MM.1S (cell line): ENCODE measurements around the gene FLG2.
"Not testable (repeated sequence)": the region's sequence is repeated elsewhere in the genome, so short reads cannot be mapped to it uniquely, and the experiment has no call there.

Source experiments
- EZH2 ChIP-seq: fragments of 300-600 bp; sonication (generic); optimal IDR thresholded peaks from 2 replicates; pipeline ENCODE3; 2017; ENCODE audit warnings: low read depth, mild to moderate bottlenecking, antibody characterized with exemption, low read length, mixed read lengths
- TF ChIP-seq, protein P1 (sequence below): fragments of 300-600 bp; sonication (generic); IDR thresholded peaks from 2 replicates; pipeline ENCODE4 v1.5.1; 2016; ENCODE audit warnings: antibody characterized with exemption, low read length, mixed read lengths

DNA sequence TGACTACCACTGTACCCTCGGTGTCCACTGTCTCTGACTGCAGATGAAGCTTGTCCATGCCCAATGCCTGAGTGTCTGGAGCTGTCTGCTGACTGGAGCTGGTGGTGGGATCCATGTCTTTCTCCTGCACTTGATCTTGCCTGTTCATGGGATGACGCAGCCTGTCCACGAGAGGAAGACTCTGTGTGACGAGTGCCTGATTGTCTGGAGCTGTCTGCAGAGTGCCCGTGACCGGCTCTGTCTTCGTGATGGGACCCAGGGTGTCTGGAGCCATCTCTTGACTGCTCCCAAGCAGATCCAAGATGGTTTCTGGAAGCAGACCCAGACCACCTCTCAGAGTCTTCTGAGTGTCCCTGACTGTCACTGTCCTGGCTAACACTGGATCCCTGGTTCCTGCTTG lies 51.0 kb downstream of the FLG2 start:
- not testable (repeated sequence) for TF ChIP-seq EZH2
- TF ChIP-seq, protein P1, sequence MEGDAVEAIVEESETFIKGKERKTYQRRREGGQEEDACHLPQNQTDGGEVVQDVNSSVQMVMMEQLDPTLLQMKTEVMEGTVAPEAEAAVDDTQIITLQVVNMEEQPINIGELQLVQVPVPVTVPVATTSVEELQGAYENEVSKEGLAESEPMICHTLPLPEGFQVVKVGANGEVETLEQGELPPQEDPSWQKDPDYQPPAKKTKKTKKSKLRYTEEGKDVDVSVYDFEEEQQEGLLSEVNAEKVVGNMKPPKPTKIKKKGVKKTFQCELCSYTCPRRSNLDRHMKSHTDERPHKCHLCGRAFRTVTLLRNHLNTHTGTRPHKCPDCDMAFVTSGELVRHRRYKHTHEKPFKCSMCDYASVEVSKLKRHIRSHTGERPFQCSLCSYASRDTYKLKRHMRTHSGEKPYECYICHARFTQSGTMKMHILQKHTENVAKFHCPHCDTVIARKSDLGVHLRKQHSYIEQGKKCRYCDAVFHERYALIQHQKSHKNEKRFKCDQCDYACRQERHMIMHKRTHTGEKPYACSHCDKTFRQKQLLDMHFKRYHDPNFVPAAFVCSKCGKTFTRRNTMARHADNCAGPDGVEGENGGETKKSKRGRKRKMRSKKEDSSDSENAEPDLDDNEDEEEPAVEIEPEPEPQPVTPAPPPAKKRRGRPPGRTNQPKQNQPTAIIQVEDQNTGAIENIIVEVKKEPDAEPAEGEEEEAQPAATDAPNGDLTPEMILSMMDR, result not testable (repeated sequence)
